B cell (primary cell): Measurements from ENCODE around the gene PLEKHN1.

Experiments
- EZH2 ChIP-seq: IDR thresholded peaks from 2 replicates; pipeline ENCODE4 v1.6.1; 2012; ENCODE audit warnings: borderline replicate concordance, low read depth, mild to moderate bottlenecking, moderate library complexity, low read length; ENCODE audit not compliant: insufficient read depth, poor library complexity, severe bottlenecking
- TF ChIP-seq, protein P1 (sequence below): fragments of 200-600 bp; IDR thresholded peaks from one replicate; pipeline ENCODE4 v1.8.0; 2022; ENCODE audit warnings: antibody characterized with exemption, mild to moderate bottlenecking

DNA sequence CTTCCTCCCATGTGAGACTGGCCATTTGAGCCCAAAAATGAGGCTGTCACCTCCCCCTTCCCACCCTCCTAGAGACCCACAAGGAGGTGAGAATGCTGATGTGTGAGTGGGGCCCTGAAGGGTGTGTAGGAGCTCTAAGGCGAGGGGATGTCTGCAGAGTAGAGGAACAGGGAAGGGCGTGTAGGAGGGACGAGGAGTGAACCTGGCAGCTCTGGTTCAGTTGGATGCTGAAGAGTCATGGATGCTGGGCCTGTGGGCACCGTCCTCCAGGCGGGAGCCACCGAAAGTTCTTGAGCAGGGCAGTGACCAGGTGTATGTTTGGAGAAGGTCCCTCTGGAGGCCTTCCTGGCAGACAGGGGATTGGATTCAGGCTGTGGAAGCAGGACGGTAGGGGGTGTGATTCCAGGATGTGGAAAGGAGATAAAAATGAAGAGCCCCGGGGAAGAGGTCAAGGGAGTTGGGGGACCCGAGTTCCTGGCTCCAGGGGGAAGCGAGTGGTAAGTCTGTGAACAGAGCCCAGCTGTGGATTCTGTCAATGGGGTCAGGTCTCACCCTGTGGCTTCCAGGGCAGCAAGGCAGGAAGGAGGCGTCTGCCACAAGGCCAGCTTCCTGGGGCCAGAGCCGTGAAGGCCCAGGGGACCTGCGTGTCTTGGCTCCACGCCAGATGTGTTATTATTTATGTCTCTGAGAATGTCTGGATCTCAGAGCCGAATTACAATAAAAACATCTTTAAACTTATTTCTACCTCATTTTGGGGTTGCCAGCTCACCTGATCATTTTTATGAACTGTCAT is 34.7 kb upstream of the PLEKHN1 start:
- TF ChIP-seq, protein P1, sequence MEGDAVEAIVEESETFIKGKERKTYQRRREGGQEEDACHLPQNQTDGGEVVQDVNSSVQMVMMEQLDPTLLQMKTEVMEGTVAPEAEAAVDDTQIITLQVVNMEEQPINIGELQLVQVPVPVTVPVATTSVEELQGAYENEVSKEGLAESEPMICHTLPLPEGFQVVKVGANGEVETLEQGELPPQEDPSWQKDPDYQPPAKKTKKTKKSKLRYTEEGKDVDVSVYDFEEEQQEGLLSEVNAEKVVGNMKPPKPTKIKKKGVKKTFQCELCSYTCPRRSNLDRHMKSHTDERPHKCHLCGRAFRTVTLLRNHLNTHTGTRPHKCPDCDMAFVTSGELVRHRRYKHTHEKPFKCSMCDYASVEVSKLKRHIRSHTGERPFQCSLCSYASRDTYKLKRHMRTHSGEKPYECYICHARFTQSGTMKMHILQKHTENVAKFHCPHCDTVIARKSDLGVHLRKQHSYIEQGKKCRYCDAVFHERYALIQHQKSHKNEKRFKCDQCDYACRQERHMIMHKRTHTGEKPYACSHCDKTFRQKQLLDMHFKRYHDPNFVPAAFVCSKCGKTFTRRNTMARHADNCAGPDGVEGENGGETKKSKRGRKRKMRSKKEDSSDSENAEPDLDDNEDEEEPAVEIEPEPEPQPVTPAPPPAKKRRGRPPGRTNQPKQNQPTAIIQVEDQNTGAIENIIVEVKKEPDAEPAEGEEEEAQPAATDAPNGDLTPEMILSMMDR: no peak
- no peak for TF ChIP-seq EZH2
